ENCODE measurements around the gene GREM2. TPM values are rescaled to one million over a fixed set of nuclear protein-coding genes. Genes with fewer than 3 reads are reported as not detected.

Gene GREM2
- total and polyA plus RNA-seq, 9 of the 15 experiments (the other 6 are each of a cell fraction or from before 2014, with no cell fraction given): 0.01 to 0.07 (median 0.05) TPM; not detected in 5

GRCh38 chr1:240492832-240493440, 119.0 kb downstream of the GREM2 start (continued):
- TF ChIP-seq RAD21 (CRISPR knock-in tag; conservative IDR thresholded peaks at IDR 0.05 in 1 of 2, IDR thresholded peaks at IDR 0.05 in 1 of 2): peak; percentile 32 to 36
- peak; percentile 57 for TF ChIP-seq POLR2G (IDR thresholded peaks at IDR 0.05; ENCODE audit: low read depth, low read length)
- TF ChIP-seq, protein P1, sequence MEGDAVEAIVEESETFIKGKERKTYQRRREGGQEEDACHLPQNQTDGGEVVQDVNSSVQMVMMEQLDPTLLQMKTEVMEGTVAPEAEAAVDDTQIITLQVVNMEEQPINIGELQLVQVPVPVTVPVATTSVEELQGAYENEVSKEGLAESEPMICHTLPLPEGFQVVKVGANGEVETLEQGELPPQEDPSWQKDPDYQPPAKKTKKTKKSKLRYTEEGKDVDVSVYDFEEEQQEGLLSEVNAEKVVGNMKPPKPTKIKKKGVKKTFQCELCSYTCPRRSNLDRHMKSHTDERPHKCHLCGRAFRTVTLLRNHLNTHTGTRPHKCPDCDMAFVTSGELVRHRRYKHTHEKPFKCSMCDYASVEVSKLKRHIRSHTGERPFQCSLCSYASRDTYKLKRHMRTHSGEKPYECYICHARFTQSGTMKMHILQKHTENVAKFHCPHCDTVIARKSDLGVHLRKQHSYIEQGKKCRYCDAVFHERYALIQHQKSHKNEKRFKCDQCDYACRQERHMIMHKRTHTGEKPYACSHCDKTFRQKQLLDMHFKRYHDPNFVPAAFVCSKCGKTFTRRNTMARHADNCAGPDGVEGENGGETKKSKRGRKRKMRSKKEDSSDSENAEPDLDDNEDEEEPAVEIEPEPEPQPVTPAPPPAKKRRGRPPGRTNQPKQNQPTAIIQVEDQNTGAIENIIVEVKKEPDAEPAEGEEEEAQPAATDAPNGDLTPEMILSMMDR (IDR thresholded peaks at IDR 0.05 in 2 of 3, conservative IDR thresholded peaks at IDR 0.05 in 1 of 3; ENCODE audit: insufficient read depth in 2 of 3, low read depth in 1 of 3, low read length in 3 of 3): peak; percentile 19 to 36 (median 34); a peak in 2 of 6 replicates
- TF ChIP-seq FIP1L1 (IDR thresholded peaks at IDR 0.05; ENCODE audit: low read depth, low read length, poor library complexity, severe bottlenecking): no peak
- no peak for TF ChIP-seq BRF2 (IDR thresholded peaks at IDR 0.05; ENCODE audit: borderline replicate concordance, insufficient read depth, insufficient read length)
- TF ChIP-seq MYC (IDR thresholded peaks at IDR 0.05; ENCODE audit: low read depth, low read length): no peak
- TF ChIP-seq MYC (CRISPR knock-in tag; IDR thresholded peaks at IDR 0.05; ENCODE audit: borderline replicate concordance, low read depth): no peak
- peak; percentile 46 for TF ChIP-seq CTCFL (IDR thresholded peaks at IDR 0.05; ENCODE audit: borderline replicate concordance, insufficient read depth, low read depth, low read length, poor library complexity, severe bottlenecking)
- TF ChIP-seq IRF9 (tag; IDR thresholded peaks at IDR 0.05): no peak
- 0 out of 4 replicates have a peak, but pooled peaks of 1 of the 2 experiments have one; percentile 19 for TF ChIP-seq NRF1 (conservative IDR thresholded peaks at IDR 0.05 in 1 of 2, IDR thresholded peaks at IDR 0.05 in 1 of 2)

All from K562 (cell line).